ENCODE data around the gene DEAF1.

- TF ChIP-seq POLR2A (IDR thresholded peaks at IDR 0.05) = no peak
- no peak for TF ChIP-seq CTCF (IDR thresholded peaks at IDR 0.05)
These were observed 25.7 kb upstream of the DEAF1 start for GRCh38 chr11:720642-721246.

Data from body of pancreas (tissue), 4 donors.